Psoas muscle (tissue), 8 donors: ENCODE data around the gene RAB10. TPM values are rescaled to one million over a fixed set of nuclear protein-coding genes. Genes with fewer than 3 reads are reported as not detected.
"Not testable (repeated sequence)": the region's sequence is repeated elsewhere in the genome, so short reads cannot be mapped to it uniquely, and the experiment has no call there.

ENCODE experiments used
- ATAC-seq, 4 donors: fragments of 200-7000 bp; cut with Tn5 transposase; one replicate each; pipeline ENCODE4 v1.9.1; 2020; ENCODE audit warnings: moderate library complexity in 3 of 4, mild to moderate bottlenecking in 2 of 4
- DNase-seq, 2 donors: peaks; one replicate each; pipeline ENCODE4 v3.0.0-alpha.2; 2020
- H3K27ac ChIP-seq: fragments of 200-600 bp; one replicate; pipeline ENCODE4 v1.8.0; 2022
- H3K27me3 ChIP-seq, 3 donors: fragments of 200-600 bp in 1 of 3; one replicate each; pipeline versions ENCODE4 v1.6.1 to v1.8.0; 2013 to 2022; ENCODE audit warnings: low read length in 2 of 3, mild to moderate bottlenecking in 2 of 3, moderate library complexity in 1 of 3; ENCODE audit not compliant: insufficient read depth in 3 of 3
- H3K36me3 ChIP-seq, 2 donors: fragments of 200-600 bp in 1 of 2; one replicate each; pipeline versions ENCODE4 v1.6.1 to v1.8.0; 2013 to 2022; ENCODE audit warnings: low read depth in 1 of 2, mild to moderate bottlenecking in 1 of 2, moderate library complexity in 1 of 2; ENCODE audit not compliant: insufficient read depth in 1 of 2
- H3K4me1 ChIP-seq: fragments of 200-600 bp; one replicate; pipeline ENCODE4 v1.8.0; 2022
- H3K4me3 ChIP-seq: fragments of 200-600 bp; one replicate; pipeline ENCODE4 v1.8.0; 2022; ENCODE audit warnings: mild to moderate bottlenecking
- H3K9me3 ChIP-seq: fragments of 200-600 bp; one replicate; pipeline ENCODE4 v1.8.0; 2022
- CTCF ChIP-seq: fragments of 200-600 bp; IDR thresholded peaks from one replicate; pipeline ENCODE4 v1.8.0; 2022; ENCODE audit warnings: antibody characterized with exemption
- WGBS, 3 donors: extraction: QIAGEN DNeasy Blood & Tissue Kit; methylation state at CpG; one replicate each; pipeline versions ENCODE4 v1.1.6 to v1.1.7; 2013; 5-methylcytosine and 5-hydroxymethylcytosine counted together
- intact Hi-C, 2 donors: fragments of 100-400 bp; cut with DNase I; formaldehyde crosslinking; loops; one replicate each; pipeline versions ENCODE4 v1.11.0 to v1.14.2; 2022
- polyA plus RNA-seq, 3 donors: library from polyadenylated mRNA; stranded (reverse); fragments of 200-250 nt; gene quantifications; one replicate each; pipeline ENCODE4 v1.2.3, GENCODE V29; 2013
- total RNA-seq, 4 donors: library from RNA; stranded (reverse); fragmentation: NEBNext Ultra II Directional in 2 of 4; extraction: Animal tissue kit (Norgen Biotek cat#: 25700) in 2 of 4; gene quantifications; one replicate each; pipeline versions ENCODE4 v1.2.1 to v1.2.4, GENCODE V29; 2021 to 2023
- donor health status: healthy with polysubstance abuse.
- donor health status: DM: no; HTN: no; CAD: no; lungs with moderate emphysema.
- donor health status: Bipolar disorder and iron deficiency.
- donor health status: healthy.
- donor health status: DM: yes; HTN: yes; CAD: no.
- donor health status: DM: no; HTN: no; CAD: no.
- donor health status: DM: no; HTN: no; CAD: no.
- donor health status: DM: yes; HTN: yes; CAD: no.

Gene RAB10
- total and polyA plus RNA-seq, 7 donors = 76.5 to 170 (median 147) TPM

DNA sequence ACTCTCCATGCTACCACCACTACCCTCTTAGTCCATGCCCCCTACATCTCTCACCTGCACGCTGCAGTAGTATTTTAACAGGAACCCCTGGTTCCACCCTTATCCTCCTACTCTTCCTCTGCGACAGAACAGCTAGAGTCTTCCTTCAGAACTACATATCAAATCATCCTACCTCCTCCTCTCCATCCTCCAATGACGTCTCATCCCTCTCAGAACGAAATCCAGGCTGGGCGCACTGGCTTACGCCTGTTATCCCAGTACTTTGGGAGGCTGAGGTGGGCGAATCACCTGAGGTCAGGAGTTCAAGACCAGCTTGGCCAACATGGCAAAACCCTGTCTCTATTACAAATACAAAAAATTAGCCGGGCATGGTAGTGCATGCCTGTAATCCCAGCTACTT, 41.3 kb upstream of the RAB10 start:
- H3K4me3 ChIP-seq = no peak overlapping the region
- H3K36me3 ChIP-seq = no peaks in the 10 kb centered on the region
- 89 to 93% (median 90%) methylated on average over 8 of the region's 8 CpGs for WGBS, 3 donors
- H3K27me3 ChIP-seq = no peaks in the 10 kb centered on the region
- H3K9me3 ChIP-seq = no peaks in the 10 kb centered on the region
- peak overlapping the region; percentile 77 for H3K27ac ChIP-seq
- intact Hi-C loops = loop anchor here (2.0 to 10.0 kb wide), 3 partner anchors 40 to 152 kb away; partner anchors contain the start of gene RAB10 (in 1 of the 2)
- no peak for ATAC-seq
- H3K4me1 ChIP-seq = peaks cover 10% of the 10 kb centered on the region
- no peak for TF ChIP-seq CTCF
- no peak for DNase-seq

DNA sequence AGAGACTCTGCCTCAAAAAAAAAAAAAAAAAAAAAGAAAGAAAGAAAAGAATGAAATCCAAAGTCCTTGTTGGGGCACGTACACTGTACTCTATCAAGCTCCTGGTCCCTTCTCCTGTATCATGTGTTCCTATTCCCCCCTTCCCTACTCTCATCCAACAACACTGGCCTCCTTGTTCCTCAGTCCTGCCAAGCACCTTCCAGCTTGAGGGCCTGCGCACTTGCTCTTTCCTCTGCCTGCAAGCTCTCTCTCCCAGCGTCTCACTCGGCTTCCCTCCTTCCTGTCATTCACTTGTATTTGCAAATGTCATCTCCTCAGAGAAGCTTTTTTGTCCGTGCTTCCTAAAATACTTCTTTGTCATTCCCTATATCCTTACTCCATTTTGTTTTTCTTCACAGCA, 40.8 kb upstream of the RAB10 start:
- H3K9me3 ChIP-seq = no peaks in the 10 kb centered on the region
- peak overlapping the region; percentile 77 for H3K27ac ChIP-seq
- DNase-seq = no peak
- no peak overlapping the region for H3K4me3 ChIP-seq
- intact Hi-C loops = loop anchor here (2.0 to 10.0 kb wide), 3 partner anchors 39 to 152 kb away; partner anchors contain the start of gene RAB10 (in 1 of the 2)
- no peaks in the 10 kb centered on the region for H3K27me3 ChIP-seq
- H3K36me3 ChIP-seq = no peaks in the 10 kb centered on the region
- ATAC-seq = no peak
- WGBS, 3 donors = 66 to 85% (median 81%) methylated on average over 5 of the region's 5 CpGs
- peaks cover 10% of the 10 kb centered on the region for H3K4me1 ChIP-seq
- no peak for TF ChIP-seq CTCF

GRCh38 chr2:25994509-25994908, 39.4 kb upstream of the RAB10 start:
- 92 to 94% (median 93%) methylated on average over 15 of the region's 15 CpGs for WGBS, 3 donors
- Histone ChIP-seq H3K27me3 (no peaks in the 10 kb centered on the region), H3K9me3 (no peaks in the 10 kb centered on the region), H3K36me3 (no peaks in the 10 kb centered on the region), H3K4me3 (no peak overlapping the region), H3K4me1 (peaks cover 10% of the 10 kb centered on the region), H3K27ac (no peak overlapping the region)
- intact Hi-C loops = loop anchor here (5.0 to 10.0 kb wide), 2 partner anchors 38 to 90 kb away; partner anchors contain the start of gene RAB10 (in 1 of the 2)
- DNase-seq (no peak), ATAC-seq (no peak)
- TF ChIP-seq CTCF = no peak

DNA sequence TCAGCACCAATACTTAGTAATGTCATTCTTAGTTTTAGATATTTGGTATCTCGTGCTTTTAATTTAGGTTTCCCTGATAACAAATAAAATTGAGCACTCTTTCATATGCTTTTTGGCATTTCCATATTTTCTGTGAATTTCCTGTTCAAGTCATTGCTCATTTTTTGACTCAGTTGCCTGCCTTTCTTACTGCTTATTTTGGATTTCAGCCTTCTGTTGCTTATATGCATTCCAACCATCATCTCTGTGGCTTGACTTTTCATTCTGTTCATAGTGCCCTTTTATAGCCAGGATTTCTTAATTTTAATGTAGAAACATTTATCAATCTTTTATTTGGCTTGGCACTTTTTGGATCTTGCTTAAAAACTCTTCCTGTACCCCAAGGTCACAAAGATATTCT, 37.0 kb upstream of the RAB10 start:
- Histone ChIP-seq H3K36me3 (no peaks in the 10 kb centered on the region), H3K4me3 (no peak overlapping the region), H3K4me1 (peaks cover 23% of the 10 kb centered on the region), H3K27me3 (no peaks in the 10 kb centered on the region), H3K27ac (peak overlapping the region; percentile 85), H3K9me3 (no peaks in the 10 kb centered on the region)
- ATAC-seq (no peak), DNase-seq (no peak)
- intact Hi-C loops = loop anchor here in 1 of 2 donors (5.0 to 10.0 kb wide), 2 partner anchors 35 to 88 kb away; partner anchors contain the start of gene RAB10
- 79 to 94% (median 84%) methylated on average over 1 of the region's 1 CpG for WGBS, 3 donors
- no peak for TF ChIP-seq CTCF

GRCh38 chr2:25998816-25999383, 35.0 kb upstream of the RAB10 start:
- not testable (repeated sequence) for H3K4me3 ChIP-seq, H3K27me3 ChIP-seq, ATAC-seq, H3K36me3 ChIP-seq, DNase-seq, H3K9me3 ChIP-seq
- WGBS, 3 donors = 97 to 98% (median 97%) methylated on average over 13 of the region's 13 CpGs
- peak overlapping the region; percentile 85 for H3K27ac ChIP-seq
- intact Hi-C loops = loop anchor here in 1 of 2 donors (5.0 to 10.0 kb wide), 2 partner anchors 33 to 86 kb away; partner anchors contain the start of gene RAB10
- peaks cover 28% of the 10 kb centered on the region for H3K4me1 ChIP-seq

DNA sequence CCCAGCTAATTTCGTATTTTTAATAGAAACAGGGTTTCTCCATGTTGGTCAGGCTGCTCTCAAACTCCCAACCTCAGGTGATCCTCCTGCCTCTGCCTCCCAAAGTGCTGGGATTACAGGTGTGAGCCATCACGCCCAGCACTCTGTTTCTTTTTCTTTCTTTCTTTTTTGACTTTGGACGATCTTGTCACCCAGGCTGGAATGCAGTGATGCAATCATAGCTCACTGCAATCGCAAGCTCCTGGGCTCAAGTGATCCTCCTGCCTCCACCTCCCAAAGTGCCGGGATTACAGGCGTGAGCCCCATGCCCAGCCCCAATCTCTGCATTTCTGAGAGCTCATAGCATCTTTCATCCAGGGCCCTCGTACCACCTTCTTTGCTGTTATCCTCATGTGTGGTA, 34.5 kb upstream of the RAB10 start:
- intact Hi-C loops = loop anchor here in 1 of 2 donors (5.0 to 10.0 kb wide), 2 partner anchors 33 to 85 kb away; partner anchors contain the start of gene RAB10
- not testable (repeated sequence) for DNase-seq, H3K36me3 ChIP-seq, ATAC-seq, H3K27me3 ChIP-seq, H3K4me3 ChIP-seq, H3K9me3 ChIP-seq
- 71 to 81% (median 74%) methylated on average over 7 of the region's 7 CpGs for WGBS, 3 donors
- H3K4me1 ChIP-seq = peaks cover 28% of the 10 kb centered on the region
- peak overlapping the region; percentile 85 for H3K27ac ChIP-seq
